ENCODE results near the gene LARGE1.

LARGE1 gene

DNA sequence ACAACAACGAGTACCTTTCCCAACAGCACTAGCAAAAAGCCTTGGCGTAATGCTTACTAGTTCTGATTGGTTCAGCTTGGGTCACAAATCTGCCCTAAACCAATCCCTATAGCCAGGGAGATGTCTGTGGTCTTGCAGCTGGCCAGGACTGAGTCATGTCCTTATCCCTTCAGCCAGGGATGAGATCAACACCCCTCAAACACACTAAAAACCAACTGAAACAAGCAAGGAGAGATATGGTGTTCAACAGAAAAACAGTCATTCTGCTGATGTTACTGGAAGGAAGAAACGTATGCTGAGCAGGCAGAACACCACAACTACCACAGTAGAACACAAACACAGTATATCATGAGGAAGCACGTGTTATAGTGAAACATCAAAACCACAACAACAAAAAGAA, 375.6 kb downstream of the LARGE1 start:
- DNase-seq: no peak

- DNase-seq: no peak
Measured at GRCh38 chr22:33542722-33543121, 377.6 kb downstream of the LARGE1 start.

- no peak for DNase-seq
Measured at GRCh38 chr22:33542153-33542552, 378.1 kb downstream of the LARGE1 start.

DNA sequence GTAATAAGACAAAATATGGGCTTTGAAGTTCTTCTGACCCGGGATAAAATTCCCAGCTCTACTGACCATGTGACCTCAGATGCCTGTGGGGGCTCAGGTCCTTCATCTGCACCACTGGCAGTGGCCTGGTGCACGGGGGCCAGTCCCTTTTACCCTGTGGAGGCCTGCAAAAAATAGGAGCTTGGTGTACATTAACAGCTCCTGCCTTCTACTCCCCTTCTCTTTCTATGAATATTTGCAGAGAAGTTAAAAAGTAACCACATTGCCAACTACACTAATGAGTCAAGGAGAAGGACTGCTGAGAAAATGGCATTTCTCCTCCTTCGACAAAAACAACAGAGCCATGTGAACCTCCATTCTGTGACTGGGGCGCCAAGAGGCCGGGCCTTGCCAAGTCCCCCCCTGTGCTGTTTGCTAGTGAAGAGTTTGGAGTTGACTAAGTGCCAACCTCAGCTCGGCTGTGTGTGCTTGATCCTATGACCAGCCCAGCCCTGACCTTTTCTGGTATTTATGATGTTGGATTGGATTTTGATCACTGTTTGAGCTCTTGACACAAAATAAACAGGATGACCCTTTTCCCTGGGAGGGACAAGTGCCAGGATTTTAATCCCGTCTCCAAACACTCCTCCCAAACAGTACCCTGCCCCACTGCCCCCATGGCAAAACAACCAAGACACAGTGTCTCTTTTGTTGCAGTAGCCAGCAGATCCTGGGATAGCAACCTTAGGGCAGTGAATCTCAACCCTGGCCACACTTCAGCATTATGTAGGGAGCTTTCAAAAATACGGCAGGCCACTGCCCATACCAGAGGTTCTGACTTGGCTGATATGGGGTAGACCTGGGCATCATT, 380.1 kb downstream of the LARGE1 start:
- DNase-seq: no peak

GRCh38 chr22:33539202-33539901, 380.9 kb downstream of the LARGE1 start:
- no peak for DNase-seq

GRCh38 chr22:33538277-33538885, 381.9 kb downstream of the LARGE1 start:
- DNase-seq: no peak

DNA sequence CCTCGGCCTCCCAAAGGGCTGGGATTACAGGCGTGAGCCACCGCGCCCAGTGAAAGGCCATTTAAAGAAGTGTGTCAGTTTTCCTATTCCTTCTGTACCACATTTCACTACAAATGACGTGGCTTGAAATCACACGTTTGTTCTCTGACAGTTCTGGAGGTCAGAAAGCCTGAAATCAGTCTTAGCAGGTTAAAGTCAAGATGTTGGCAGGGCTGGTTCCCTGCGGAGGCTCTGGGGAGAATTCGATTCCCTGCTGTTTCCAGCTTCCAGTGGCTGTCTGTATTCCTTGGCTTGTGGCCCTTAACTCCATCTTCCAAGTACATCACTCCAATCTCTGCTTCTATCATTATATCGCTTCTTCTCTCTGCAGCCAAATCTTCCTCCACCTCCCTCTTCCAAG, 383.2 kb downstream of the LARGE1 start:
- no peak for DNase-seq

- DNase-seq: no peak
Measured at GRCh38 chr22:33535937-33536875, 384.1 kb downstream of the LARGE1 start.

DNA sequence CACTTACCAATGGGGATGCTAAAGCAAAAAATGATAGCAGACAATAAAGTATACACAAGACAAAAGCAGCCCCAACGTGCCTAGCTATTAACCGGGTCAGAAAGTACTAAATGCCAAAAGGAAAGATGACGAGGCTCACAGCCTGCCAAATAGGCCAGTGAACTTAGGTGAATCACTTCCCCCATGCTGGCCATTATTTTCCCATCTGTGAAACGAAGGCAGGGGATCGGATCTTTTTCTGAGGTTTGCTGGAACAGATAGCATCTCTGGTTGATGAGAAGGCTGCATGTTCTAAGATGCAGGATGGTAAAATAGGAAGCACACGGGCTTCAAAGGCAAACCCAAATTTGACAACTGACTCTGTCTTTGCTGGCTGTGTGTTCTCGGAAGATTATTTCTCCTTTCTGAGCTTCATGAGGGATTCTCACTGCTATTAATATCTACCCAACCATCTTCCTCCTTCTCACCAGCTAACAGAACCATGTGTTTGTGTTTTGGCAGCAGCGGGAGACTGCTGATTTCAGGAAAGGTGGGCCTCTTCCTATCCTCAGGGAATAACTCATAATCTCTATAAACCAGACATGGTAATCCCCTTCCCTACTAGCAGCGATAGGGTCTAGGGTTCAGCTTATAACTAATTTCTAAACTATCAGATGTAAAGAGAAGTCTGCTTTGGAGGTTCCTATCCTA, 390.7 kb downstream of the LARGE1 start:
- DNase-seq: no peak

DNA sequence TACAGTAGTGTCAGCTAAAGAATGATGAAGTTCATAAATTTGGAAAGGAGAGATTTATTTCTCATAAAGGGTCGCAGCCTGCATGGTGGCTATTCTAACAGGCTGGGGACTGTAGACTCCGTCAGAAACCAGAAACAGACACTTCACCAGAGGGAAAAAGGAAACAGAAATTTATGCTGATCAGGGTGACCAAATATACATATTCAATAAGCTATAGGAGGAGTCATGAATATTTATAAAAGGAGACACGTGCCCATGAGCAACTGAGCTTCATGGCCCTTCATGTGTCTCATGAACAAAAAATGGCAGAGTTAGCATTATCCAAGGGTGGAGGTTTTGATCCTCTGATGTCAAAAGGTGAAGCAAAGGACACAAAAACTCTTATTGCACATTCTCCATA, 392.1 kb downstream of the LARGE1 start:
- DNase-seq: no peak

DNA sequence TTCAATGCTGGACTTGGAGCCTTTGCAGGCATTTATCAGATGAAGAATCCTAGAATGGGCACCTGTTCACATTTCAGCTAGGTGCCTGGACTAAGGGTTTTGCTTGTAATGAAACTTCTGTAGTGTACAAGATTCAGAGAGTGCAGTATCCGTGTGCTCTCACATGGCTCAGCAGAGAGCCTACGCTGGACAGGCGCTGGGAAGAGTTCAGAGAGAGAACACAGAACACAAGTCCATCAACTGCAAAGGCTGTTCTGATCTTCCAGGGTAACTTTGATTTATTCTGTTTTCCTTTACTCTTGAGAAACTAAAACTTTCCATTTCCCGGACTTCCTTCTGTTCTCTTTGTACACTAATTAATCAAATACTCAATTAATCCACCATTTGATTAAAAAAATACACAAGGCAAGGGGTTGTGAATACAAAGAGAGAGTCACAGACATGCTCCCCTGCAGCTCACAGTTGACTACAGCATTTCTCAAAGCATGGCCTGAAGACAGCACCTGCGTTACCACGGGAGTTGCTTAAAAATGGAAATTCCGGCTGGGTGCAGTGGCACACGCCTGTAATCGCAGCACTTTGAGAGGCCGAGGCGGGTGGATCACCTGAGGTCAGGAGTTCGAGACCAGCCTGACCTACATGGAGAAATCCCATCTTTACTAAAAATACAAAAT, 393.7 kb downstream of the LARGE1 start:
- no peak for DNase-seq

DNA sequence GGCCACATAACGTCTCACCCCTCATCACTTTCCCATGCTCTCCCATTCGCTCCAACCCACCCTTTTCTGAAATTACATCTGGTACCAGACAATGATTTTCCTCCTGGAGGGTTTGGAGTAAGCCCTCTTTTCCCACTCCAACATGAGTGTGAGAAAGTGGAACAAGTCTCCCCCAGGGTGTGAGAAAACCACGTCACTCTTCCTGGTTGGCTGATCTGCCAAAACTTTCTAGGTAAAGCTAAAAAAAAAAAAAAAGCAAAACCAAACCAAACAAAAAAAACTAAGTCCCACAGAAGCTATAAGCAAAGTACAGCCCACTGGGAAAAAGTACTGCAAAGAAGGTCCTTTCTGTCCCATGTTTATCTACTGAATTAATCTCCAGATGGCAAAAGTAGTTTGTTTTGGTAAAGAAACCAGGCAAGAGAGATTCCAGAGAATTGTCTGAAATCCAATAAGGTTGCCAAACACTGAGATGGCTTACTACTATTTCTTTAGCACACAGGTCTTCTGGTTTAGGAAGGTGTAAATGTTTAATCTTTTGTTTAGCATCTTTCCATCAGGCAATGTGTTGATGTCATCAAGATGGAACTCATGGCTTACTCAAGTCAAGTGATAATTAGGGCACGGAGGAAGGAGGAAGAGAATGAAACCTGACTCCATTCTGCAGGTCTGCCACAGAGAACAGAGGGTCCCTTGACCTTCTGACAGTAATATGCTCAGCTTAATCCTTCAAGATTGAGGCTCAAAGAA, 395.6 kb downstream of the LARGE1 start:
- no peak for DNase-seq

GRCh38 chr22:33521879-33522665, 398.2 kb downstream of the LARGE1 start:
- DNase-seq: no peak

DNA sequence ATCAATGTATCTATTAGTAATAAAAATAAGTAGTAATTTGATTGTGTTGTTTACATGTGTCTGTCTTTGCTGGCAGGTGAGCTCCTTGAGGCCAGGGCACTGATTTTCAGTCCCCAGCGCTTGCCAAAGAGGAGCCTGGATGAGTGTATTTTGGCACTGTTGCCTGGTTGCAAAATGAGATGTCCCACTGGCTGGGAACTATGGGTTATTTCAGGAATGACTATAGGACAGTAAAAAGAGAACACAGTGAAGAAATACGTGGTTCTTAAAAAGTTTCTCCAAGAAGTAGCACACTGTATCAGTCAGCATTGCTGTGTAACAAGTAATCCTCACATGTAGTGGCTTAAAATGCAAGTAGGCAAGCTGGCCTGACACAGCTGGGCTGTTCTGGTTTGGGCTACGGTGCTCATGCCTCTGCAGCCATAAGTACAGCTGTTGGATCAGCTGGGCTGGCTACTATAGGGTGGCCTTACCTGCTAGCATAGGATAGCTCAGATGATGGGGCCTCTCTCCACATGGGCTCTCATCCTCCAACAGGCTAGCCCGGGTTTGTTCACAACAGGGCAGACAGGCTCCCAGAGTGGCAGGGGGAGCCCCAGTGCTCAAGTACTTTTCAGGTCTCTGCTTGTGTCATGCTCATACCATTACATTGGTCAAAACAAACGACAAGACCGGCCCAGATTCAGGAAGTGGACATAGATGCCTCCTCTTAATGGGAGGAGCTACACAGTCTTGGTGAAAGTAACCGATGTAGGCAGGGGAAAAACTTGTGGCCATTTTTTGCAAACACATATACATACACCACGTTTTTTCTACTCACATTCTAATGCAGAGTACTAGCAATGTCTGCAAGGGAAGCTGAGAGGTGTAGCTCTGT, 399.1 kb downstream of the LARGE1 start:
- no peak for DNase-seq

- no peak for DNase-seq
Measured at GRCh38 chr22:33519974-33520903, 400.0 kb downstream of the LARGE1 start.

- peak; percentile 18 for DNase-seq
Measured at GRCh38 chr22:33519071-33519973, 401.0 kb downstream of the LARGE1 start.

DNA sequence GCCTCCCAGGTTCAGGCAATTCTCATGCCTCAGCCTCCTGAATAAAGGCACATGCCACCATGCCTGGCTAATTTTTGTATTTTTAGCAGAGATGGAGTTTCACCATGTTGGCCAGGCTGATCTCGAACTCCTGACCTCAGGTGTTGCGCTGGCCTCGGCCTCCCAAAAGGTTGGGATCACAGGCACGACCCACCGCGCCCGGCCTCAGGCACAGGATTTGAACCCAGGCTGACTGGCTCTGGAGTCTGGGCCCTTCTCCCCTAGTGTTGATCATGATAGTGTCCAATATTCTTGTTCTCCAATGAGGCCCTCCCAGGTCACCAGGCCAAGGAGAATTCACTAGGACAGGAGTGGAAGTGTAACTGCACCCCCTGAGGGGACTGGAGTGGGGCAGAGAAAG, 401.9 kb downstream of the LARGE1 start:
- DNase-seq: no peak

Data from activated T-cell treated with anti-CD3 and anti-CD28 coated beads, Interleukin-2, amount 50 U/mL, for 48 hours (primary cell).